Measurements from ENCODE around the gene CHST6. TPM values are rescaled to one million over a fixed set of nuclear protein-coding genes. Genes with fewer than 3 reads are reported as not detected.

Gene CHST6
- total RNA-seq, 4 donors from 2014 or later: 0.62 to 3.2 (median 1.6) TPM

DNA sequence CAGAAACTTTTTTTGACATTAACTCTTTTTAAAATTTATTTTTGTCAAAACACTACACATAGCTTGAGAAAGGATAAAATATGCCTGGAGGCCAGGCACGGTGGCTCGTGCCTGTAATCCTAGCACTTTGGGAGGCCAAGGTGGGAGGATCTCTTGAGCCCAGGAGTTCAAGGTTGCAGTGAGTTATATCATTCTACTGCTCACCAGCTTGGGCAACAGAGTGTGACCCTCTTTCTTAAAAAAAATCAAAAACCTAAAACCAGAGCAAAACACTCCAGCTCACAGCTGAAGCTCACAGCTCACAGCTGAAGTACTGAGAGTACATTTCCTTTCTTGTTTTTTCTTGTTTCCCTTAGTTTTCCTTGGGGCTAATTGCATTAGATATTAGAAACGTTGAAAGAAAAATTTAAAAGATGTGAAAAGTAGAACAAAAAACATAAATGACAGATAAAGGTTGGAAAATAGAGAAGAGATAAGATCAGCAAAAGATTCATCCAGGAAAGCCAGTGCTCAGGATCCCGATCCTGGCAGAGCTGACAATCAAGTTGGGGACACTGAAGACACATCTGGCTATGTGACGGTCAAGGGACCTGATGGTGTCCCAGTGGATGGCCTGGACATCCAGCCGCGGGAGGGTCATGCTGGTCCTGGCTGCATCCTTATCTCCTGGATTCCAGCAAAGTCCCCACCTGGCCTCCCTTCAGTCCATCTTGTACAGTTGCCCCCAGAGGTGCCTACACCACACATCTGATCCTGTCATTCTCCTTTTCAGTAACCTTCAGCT is 9.8 kb downstream of the CHST6 start:
- WGBS, 2 donors (ENCODE audit: low coverage in 1 of 2): 75 to 82% methylated on average over 4 to 7 of the region's 7 CpGs
- Histone ChIP-seq H3K4me3 (no peak overlapping the region), H3K4me1 (no peaks in the 10 kb centered on the region), H3K36me3 (no peaks in the 10 kb centered on the region), H3K9me3 (no peaks in the 10 kb centered on the region), H3K27ac (no peak overlapping the region), H3K27me3 (no peaks in the 10 kb centered on the region)
- no peak for TF ChIP-seq POLR2AphosphoS5 (IDR thresholded peaks at IDR 0.05)
- TF ChIP-seq, protein P1, sequence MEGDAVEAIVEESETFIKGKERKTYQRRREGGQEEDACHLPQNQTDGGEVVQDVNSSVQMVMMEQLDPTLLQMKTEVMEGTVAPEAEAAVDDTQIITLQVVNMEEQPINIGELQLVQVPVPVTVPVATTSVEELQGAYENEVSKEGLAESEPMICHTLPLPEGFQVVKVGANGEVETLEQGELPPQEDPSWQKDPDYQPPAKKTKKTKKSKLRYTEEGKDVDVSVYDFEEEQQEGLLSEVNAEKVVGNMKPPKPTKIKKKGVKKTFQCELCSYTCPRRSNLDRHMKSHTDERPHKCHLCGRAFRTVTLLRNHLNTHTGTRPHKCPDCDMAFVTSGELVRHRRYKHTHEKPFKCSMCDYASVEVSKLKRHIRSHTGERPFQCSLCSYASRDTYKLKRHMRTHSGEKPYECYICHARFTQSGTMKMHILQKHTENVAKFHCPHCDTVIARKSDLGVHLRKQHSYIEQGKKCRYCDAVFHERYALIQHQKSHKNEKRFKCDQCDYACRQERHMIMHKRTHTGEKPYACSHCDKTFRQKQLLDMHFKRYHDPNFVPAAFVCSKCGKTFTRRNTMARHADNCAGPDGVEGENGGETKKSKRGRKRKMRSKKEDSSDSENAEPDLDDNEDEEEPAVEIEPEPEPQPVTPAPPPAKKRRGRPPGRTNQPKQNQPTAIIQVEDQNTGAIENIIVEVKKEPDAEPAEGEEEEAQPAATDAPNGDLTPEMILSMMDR (IDR thresholded peaks at IDR 0.05): no peak
- TF ChIP-seq EP300 (IDR thresholded peaks at IDR 0.05): no peak
- TF ChIP-seq POLR2A (IDR thresholded peaks at IDR 0.05): no peak
- no peak for ATAC-seq

DNA sequence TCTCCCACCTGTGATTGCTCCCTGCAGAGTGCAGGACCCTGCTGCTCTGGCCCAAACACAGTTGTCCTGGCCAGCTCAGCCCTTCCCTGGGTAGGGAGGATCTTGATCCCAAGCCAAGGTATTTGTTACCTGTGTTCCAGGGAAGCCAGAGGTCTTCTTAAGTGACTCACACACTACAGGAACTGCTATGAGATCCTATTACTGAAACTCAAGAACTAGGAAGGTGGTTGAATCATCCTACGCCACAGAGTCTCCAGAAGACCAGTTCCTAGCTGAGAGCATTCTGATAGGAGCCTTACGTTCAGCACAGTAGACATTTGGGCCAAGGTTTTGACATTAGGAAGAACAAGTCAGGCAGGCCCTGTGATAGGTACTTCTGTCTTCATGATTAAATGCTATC is 12.0 kb downstream of the CHST6 start:
- Histone ChIP-seq H3K27ac (no peak overlapping the region), H3K27me3 (no peaks in the 10 kb centered on the region), H3K36me3 (no peaks in the 10 kb centered on the region), H3K9me3 (no peaks in the 10 kb centered on the region), H3K4me3 (no peak overlapping the region), H3K4me1 (no peaks in the 10 kb centered on the region)
- no peak for TF ChIP-seq POLR2AphosphoS5 (IDR thresholded peaks at IDR 0.05)
- no peak for TF ChIP-seq POLR2A (IDR thresholded peaks at IDR 0.05)
- TF ChIP-seq, protein P1 (IDR thresholded peaks at IDR 0.05): no peak
- no peak for TF ChIP-seq EP300 (IDR thresholded peaks at IDR 0.05)
- ATAC-seq: no peak
- WGBS, 2 donors (ENCODE audit: low coverage in 1 of 2): 89 to 92% methylated on average over 2 of the region's 2 CpGs

DNA sequence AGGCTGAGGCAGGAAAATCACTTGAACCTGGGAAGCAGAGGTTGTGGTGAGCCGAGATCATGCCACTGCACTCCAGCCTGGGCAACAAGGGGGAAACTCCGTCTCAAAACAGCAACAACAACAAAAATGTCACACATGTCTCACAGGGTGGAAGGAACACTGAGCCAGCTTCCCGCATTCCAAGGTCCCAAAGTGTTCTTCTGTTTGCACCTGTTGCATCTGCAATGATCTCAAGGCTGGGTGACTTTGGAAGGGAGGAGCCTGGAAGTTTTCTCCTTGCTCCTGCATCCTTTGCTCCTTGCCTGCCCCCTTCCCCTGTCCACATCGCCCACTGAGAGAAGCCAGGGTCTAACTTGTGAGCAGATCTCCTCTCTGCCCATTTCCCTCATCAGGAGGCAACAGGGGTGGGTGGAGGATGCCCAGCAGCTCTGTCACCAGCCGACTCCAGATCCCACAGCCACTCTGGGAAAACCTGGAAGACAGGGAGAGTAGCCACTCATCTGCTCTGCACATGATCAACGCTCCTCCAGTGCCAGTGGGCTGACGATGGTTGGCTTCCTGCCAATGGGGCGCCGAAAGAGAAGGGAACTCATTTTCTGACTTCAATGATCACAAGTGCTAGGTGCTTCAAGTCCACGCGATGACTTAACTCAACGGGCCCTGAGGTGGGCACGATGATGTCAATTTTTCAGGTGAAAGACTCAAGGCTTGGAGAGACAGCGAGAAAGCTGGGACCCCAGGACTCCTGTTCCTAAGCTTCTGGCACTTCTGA is 12.6 kb downstream of the CHST6 start:
- H3K36me3 ChIP-seq: no peaks in the 10 kb centered on the region
- no peak for ATAC-seq
- no peak overlapping the region for H3K4me3 ChIP-seq
- no peak overlapping the region for H3K27ac ChIP-seq
- H3K9me3 ChIP-seq: no peaks in the 10 kb centered on the region
- no peaks in the 10 kb centered on the region for H3K27me3 ChIP-seq
- WGBS, 2 donors (ENCODE audit: low coverage in 1 of 2): 97 to 100% methylated on average over 1 to 6 of the region's 14 CpGs
- TF ChIP-seq, protein P1 (IDR thresholded peaks at IDR 0.05): no peak
- no peak for TF ChIP-seq POLR2A (IDR thresholded peaks at IDR 0.05)
- no peaks in the 10 kb centered on the region for H3K4me1 ChIP-seq

DNA sequence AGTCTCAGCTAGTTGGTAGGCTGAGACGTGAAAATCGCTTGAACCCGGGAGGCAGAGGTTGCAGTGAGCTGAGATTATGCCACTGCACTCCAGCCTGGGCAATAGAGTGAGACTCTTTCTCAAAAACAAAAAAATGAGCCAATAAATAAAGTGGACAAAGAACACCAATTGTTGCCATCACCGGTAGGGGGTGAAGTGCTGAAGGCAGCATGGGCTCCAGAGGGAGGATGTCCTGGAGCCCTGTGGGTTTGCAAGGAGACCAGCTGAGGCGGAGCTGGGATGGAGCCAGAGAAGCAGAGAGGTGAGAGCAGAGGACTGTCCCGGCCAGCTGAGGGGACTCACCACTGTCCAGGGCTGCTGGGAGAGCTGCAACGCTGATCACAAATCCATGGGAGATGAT is 13.8 kb downstream of the CHST6 start:
- Histone ChIP-seq H3K4me1 (no peaks in the 10 kb centered on the region), H3K27ac (no peak overlapping the region), H3K4me3 (no peak overlapping the region), H3K27me3 (no peaks in the 10 kb centered on the region), H3K9me3 (no peaks in the 10 kb centered on the region), H3K36me3 (no peaks in the 10 kb centered on the region)
- TF ChIP-seq, protein P1 (IDR thresholded peaks at IDR 0.05): no peak
- TF ChIP-seq POLR2AphosphoS5 (IDR thresholded peaks at IDR 0.05) (no peak), POLR2A (IDR thresholded peaks at IDR 0.05) (no peak), EP300 (IDR thresholded peaks at IDR 0.05) (no peak)
- WGBS, 2 donors (ENCODE audit: low coverage in 1 of 2): 82 to 93% methylated on average over 3 to 7 of the region's 7 CpGs
- ATAC-seq: no peak

All from gastroesophageal sphincter (tissue), 4 donors.